Measurements from ENCODE around the gene PIP5K1C. TPM values are rescaled to one million over a fixed set of nuclear protein-coding genes. Genes with fewer than 3 reads are reported as not detected.

Gene PIP5K1C
- polyA plus RNA-seq, 1 donor (not counting 4 experiments of a cell fraction or from before 2014, with no cell fraction given) = 3.6 TPM

DNA sequence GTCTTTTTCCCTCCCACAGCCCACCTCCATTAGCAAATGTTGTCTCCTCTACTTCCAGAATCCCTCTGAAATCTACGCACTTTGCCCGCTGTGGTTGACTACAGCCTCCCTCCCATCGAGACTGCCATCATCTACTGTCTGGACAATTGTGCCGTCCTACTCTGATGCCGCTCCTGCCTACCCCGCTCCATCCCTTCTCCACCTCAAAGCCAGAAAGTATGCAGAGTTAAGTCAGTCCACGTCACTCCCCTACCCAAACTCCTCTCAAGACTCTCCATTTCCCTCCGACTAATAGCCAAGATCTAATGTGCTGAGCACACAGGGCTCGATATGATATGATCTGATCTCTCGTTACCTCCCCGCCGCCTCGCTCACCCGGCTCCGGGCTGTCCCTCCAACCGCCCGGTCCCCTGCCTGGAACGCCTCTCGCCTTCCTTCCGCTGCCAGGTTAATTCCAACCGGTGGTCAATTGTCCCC is 74.2 kb downstream of the PIP5K1C start:
- H3K4me2 ChIP-seq (ENCODE audit: control insufficient read depth, extremely low read depth, insufficient read depth, low read depth, low read length) = peak overlapping the region; percentile 81
- peak overlapping the region; percentile 95 for H2AFZ ChIP-seq (ENCODE audit: control insufficient read depth, low read length)
- H3K79me2 ChIP-seq (ENCODE audit: control insufficient read depth, insufficient read depth, low read length) = peaks cover 31% of the 10 kb centered on the region
- H4K20me1 ChIP-seq (ENCODE audit: control insufficient read depth, extremely low read depth, insufficient read depth, low read length) = no peaks in the 10 kb centered on the region
- TF ChIP-seq, protein P1, sequence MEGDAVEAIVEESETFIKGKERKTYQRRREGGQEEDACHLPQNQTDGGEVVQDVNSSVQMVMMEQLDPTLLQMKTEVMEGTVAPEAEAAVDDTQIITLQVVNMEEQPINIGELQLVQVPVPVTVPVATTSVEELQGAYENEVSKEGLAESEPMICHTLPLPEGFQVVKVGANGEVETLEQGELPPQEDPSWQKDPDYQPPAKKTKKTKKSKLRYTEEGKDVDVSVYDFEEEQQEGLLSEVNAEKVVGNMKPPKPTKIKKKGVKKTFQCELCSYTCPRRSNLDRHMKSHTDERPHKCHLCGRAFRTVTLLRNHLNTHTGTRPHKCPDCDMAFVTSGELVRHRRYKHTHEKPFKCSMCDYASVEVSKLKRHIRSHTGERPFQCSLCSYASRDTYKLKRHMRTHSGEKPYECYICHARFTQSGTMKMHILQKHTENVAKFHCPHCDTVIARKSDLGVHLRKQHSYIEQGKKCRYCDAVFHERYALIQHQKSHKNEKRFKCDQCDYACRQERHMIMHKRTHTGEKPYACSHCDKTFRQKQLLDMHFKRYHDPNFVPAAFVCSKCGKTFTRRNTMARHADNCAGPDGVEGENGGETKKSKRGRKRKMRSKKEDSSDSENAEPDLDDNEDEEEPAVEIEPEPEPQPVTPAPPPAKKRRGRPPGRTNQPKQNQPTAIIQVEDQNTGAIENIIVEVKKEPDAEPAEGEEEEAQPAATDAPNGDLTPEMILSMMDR (optimal IDR thresholded peaks at IDR 0.05 in 1 of 3, IDR thresholded peaks at IDR 0.05 in 1 of 3, conservative IDR thresholded peaks at IDR 0.05 in 1 of 3; ENCODE audit: extremely low read depth in 1 of 3, insufficient read depth in 2 of 3, low read length in 3 of 3) = no peak
- no peak for TF ChIP-seq EZH2 (IDR thresholded peaks at IDR 0.05; ENCODE audit: low read length)
- no peaks in the 10 kb centered on the region for H3K27me3 ChIP-seq (ENCODE audit: control insufficient read depth, extremely low read depth, insufficient read depth, low read length)
- dilution Hi-C loops (cut with MboI; ENCODE audit: extremely low pct_ligation_motif_present, low sequenced_read_pairs) = no loop called here
- H3K9me1 ChIP-seq (ENCODE audit: control insufficient read depth, extremely low read depth, insufficient read depth, low read length) = no peaks in the 10 kb centered on the region
- no peaks in the 10 kb centered on the region for H3K9me3 ChIP-seq (ENCODE audit: control insufficient read depth, low read depth, low read length)
- FAIRE-seq (no peak), DNase-seq (ENCODE audit: low read depth, low spot score) (no peak)
- H3K9ac ChIP-seq (ENCODE audit: control insufficient read depth, extremely low read depth, insufficient read depth, low read length) = peak overlapping the region; percentile 97
- peak overlapping the region; percentile 90 to 95 (median 93) for H3K4me3 ChIP-seq (ENCODE audit: control insufficient read depth in 2 of 3, extremely low read depth in 1 of 3, insufficient read depth in 2 of 3, low read depth in 1 of 3, low read length in 3 of 3)
- H3K27ac ChIP-seq (ENCODE audit: control insufficient read depth, insufficient read depth, low read length) = peak overlapping the region; percentile 98
- peaks cover 13% of the 10 kb centered on the region for H3K4me1 ChIP-seq (ENCODE audit: control insufficient read depth, extremely low read depth, insufficient read depth, low read length)
- peaks cover 3 to 5% of the 10 kb centered on the region in 2 experiments for H3K36me3 ChIP-seq (ENCODE audit: control insufficient read depth in 2 of 2, extremely low read depth in 1 of 2, insufficient read depth in 2 of 2, low read length in 2 of 2)

DNA sequence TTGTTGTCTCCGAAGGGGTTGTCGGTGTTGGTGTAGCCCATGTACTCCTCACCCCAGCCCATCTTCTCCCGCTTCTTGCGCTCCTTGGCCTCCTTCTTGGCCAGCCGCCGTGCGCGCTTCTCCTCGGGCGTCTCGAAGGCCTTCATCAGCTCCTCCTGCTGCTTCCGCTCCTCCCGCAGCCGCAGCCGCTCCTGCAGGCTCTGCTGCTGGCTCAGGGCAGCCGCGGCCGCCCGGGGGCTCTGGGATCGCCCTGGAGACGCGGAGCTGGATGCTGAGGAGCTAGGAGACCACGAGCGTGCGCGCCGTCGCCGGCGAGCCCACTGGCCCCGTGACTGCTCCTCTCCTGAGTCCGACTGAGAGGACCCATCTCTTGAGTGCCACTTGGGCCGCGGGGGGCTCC is 76.6 kb downstream of the PIP5K1C start:
- Histone ChIP-seq H3K9ac (ENCODE audit: control insufficient read depth, extremely low read depth, insufficient read depth, low read length) (no peak overlapping the region), H3K4me2 (ENCODE audit: control insufficient read depth, extremely low read depth, insufficient read depth, low read depth, low read length) (no peak overlapping the region), H4K20me1 (ENCODE audit: control insufficient read depth, extremely low read depth, insufficient read depth, low read length) (no peaks in the 10 kb centered on the region), H3K4me3 (ENCODE audit: control insufficient read depth in 2 of 3, extremely low read depth in 1 of 3, insufficient read depth in 2 of 3, low read depth in 1 of 3, low read length in 3 of 3) (no peak overlapping the region), H3K79me2 (ENCODE audit: control insufficient read depth, insufficient read depth, low read length) (peaks cover 31% of the 10 kb centered on the region), H3K9me1 (ENCODE audit: control insufficient read depth, extremely low read depth, insufficient read depth, low read length) (no peaks in the 10 kb centered on the region), H3K27me3 (ENCODE audit: control insufficient read depth, extremely low read depth, insufficient read depth, low read length) (no peaks in the 10 kb centered on the region), H3K27ac (ENCODE audit: control insufficient read depth, insufficient read depth, low read length) (no peak overlapping the region), H3K36me3 (ENCODE audit: control insufficient read depth in 2 of 2, extremely low read depth in 1 of 2, insufficient read depth in 2 of 2, low read length in 2 of 2) (peaks cover 3 to 13% of the 10 kb centered on the region in 2 experiments), H3K4me1 (ENCODE audit: control insufficient read depth, extremely low read depth, insufficient read depth, low read length) (peaks cover 13% of the 10 kb centered on the region), H2AFZ (ENCODE audit: control insufficient read depth, low read length) (no peak overlapping the region), H3K9me3 (ENCODE audit: control insufficient read depth, low read depth, low read length) (no peaks in the 10 kb centered on the region)
- TF ChIP-seq, protein P1 (optimal IDR thresholded peaks at IDR 0.05 in 1 of 3, IDR thresholded peaks at IDR 0.05 in 1 of 3, conservative IDR thresholded peaks at IDR 0.05 in 1 of 3; ENCODE audit: extremely low read depth in 1 of 3, insufficient read depth in 2 of 3, low read length in 3 of 3) = no peak
- TF ChIP-seq EZH2 (IDR thresholded peaks at IDR 0.05; ENCODE audit: low read length) = no peak
- no peak for FAIRE-seq
- DNase-seq (ENCODE audit: low read depth, low spot score) = no peak
- dilution Hi-C loops (cut with MboI; ENCODE audit: extremely low pct_ligation_motif_present, low sequenced_read_pairs) = no loop called here

Data from keratinocyte (primary cell).